Measurements from ENCODE around the gene MRPS14. TPM values are rescaled to one million over a fixed set of nuclear protein-coding genes. Genes with fewer than 3 reads are reported as not detected.
A peak's percentile ranks its signal among the peaks of the same experiment; 100 is the strongest.

MRPS14 gene
- total and polyA plus RNA-seq, 9 of the 15 experiments (the other 6 are each of a cell fraction or from before 2014, with no cell fraction given), result 38.1 to 231 (median 54.9) TPM

DNA sequence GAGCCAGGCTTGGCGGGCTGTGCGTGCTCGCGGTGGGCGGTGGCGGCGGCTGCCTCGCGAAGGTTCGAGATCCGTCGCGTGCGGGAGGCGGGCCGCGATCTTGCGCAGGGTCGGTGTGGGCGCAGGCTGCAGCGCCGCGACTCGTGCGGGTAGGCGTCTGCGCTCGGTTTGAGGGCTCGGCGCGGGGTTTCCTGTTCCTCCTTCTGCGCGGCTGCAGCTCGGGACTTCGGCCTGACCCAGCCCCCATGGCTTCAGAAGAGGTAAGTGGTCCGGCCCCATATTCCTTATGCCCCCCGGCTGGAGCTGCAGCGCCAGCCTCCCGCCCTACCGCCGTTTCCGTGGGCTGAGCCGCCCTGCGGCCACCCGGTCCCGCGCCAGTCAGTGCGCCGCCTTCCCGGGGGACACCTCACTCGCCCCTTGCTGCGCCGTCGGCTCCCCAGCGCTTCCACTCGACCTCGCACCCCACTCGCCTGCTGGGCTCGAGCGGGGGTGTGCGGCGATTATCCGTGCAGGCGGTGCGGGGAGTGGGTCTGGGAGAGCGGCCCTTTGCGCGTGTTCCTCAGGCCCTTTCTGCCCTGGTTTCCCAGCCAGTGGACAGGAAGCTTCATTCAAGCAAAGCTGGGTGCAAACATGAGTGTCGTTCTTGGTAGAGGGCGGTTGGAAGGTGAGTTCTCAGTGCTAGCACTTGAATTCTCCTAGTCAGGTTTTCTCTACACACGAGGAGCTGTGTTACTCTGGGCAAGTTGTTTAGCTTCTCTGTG, 23.1 kb downstream of the MRPS14 start, which contains the start of gene CACYBP:
CACYBP (plus strand) TSS at position 12 of the 761 bp plus-strand sequence; CDS start at position 246, 234 bp downstream.
- Histone ChIP-seq H3K4me1 (replicated peaks in 1 of 2; ENCODE audit: control insufficient read depth in 2 of 2, insufficient read depth in 2 of 2, low read length in 2 of 2) (peaks cover 13 to 31% of the 10 kb centered on the region in 2 experiments; a peak in 4 of 5 replicates), H3K9ac (ENCODE audit: insufficient read depth in 1 of 2, low read depth in 2 of 2, low read length in 2 of 2) (peak within 1 kb of the TSS; percentile 98 to 99), H3K9me1 (ENCODE audit: control insufficient read depth, insufficient read depth, low read length) (no peaks in the 10 kb centered on the region), H3K27me3 (ENCODE audit: control insufficient read depth in 2 of 2, insufficient read depth in 2 of 2, low read length in 2 of 2) (no peaks in the 10 kb centered on the region), H4K20me1 (replicated peaks; ENCODE audit: control insufficient read depth, insufficient read depth, low read length) (no peaks in the 10 kb centered on the region; the same call in none of the 2 replicates), H2AFZ (ENCODE audit: low read depth, low read length) (peak within 1 kb of the TSS; percentile 99), H3K36me3 (ENCODE audit: control insufficient read depth, insufficient read depth, low read length) (peaks cover 33% of the 10 kb centered on the region), H3K4me3 (peak within 1 kb of the TSS; percentile 90), H3K27ac (ENCODE audit: extremely low read depth, low read depth, low read length) (peak within 1 kb of the TSS; percentile 99), H3K79me2 (ENCODE audit: control insufficient read depth, insufficient read depth, low read length) (peaks cover 77% of the 10 kb centered on the region), H3K9me3 (replicated peaks; ENCODE audit: control insufficient read depth, insufficient read depth, low read depth, low read length) (no peaks in the 10 kb centered on the region), H3K4me2 (ENCODE audit: insufficient read depth, low read length) (peak within 1 kb of the TSS; percentile 97)
- ATAC-seq (peak; percentile 85), DNase-seq (ENCODE audit: extremely low read depth in 1 of 4, low spot score in 3 of 4) (peak in 1 of 4 experiments; percentile 51), FAIRE-seq (no peak)
- ChIA-PET CTCF (ENCODE audit: low intra/inter-chr PET ratio) (interaction anchor here (3.5 kb wide), 1 partner anchor 230 kb away, joined by 38 read pairs; no protein-coding TSS in a partner anchor), POLR2A (interaction anchor here (0.6 to 4.1 kb wide), 28 partner anchors 9 to 1026 kb away, joined by 3 to 65 read pairs (median 4); partner anchors contain the start of gene MRPS14)
- under 1% methylated on average over 40 of the region's 71 CpGs for WGBS (ENCODE audit: insufficient coverage, low coverage, missing lambda C conversion rate)
- intact Hi-C loops (cut with micrococcal nuclease) (loop anchor here (2.0 to 5.0 kb wide), 3 partner anchors 23 to 738 kb away; partner anchors contain the start of gene MRPS14), in situ Hi-C loops (cut with MboI) (loop anchor here (5.0 to 25.0 kb wide), 2 partner anchors 233 to 738 kb away; no protein-coding TSS in a partner anchor)
- no TSS peak for BruUV-seq (replicated peaks)
- no peak for TF ChIP-seq HDAC8 (tag; IDR thresholded peaks at IDR 0.05)
- peak; percentile 63 for TF ChIP-seq SAFB (IDR thresholded peaks at IDR 0.05; ENCODE audit: borderline replicate concordance, low read depth, low read length)
- no peak for TF ChIP-seq BCL6 (CRISPR knock-in tag; IDR thresholded peaks at IDR 0.05)
- no peak; the same call in 1 of the 2 replicates for TF ChIP-seq ETV1 (tag; conservative IDR thresholded peaks at IDR 0.05; ENCODE audit: low read depth)
- TF ChIP-seq, protein P1, sequence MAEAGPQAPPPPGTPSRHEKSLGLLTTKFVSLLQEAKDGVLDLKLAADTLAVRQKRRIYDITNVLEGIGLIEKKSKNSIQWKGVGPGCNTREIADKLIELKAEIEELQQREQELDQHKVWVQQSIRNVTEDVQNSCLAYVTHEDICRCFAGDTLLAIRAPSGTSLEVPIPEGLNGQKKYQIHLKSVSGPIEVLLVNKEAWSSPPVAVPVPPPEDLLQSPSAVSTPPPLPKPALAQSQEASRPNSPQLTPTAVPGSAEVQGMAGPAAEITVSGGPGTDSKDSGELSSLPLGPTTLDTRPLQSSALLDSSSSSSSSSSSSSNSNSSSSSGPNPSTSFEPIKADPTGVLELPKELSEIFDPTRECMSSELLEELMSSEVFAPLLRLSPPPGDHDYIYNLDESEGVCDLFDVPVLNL (CRISPR knock-in tag; IDR thresholded peaks at IDR 0.05; ENCODE audit: low read depth), result 0 out of 2 replicates have a peak, but pooled peaks have one; percentile 10
- TF ChIP-seq POLR2AphosphoS5 (IDR thresholded peaks at IDR 0.05; ENCODE audit: control insufficient read depth, insufficient read depth, low read depth, low read length), result peak; percentile 25; the same call in 1 of the 2 replicates
- TF ChIP-seq ZNF584 (CRISPR knock-in tag; IDR thresholded peaks at IDR 0.05; ENCODE audit: low read depth), result no peak
- 0 out of 2 replicates have a peak, but pooled peaks have one; percentile 16 for TF ChIP-seq SMARCE1 (IDR thresholded peaks at IDR 0.05)
- TF ChIP-seq POLR2B (IDR thresholded peaks at IDR 0.05; ENCODE audit: low read depth, partially characterized antibody), result peak; percentile 15
- peak; percentile 99 for TF ChIP-seq BHLHE40 (IDR thresholded peaks at IDR 0.05; ENCODE audit: low read length)
- TF ChIP-seq CAMTA2 (CRISPR knock-in tag; conservative IDR thresholded peaks at IDR 0.05), result no peak
- TF ChIP-seq HMGN3 (IDR thresholded peaks at IDR 0.05; ENCODE audit: borderline replicate concordance, extremely low read depth, insufficient read length, low read depth, low read length), result peak; percentile 92
- peak; percentile 72 for TF ChIP-seq ZNF830 (CRISPR knock-in tag; IDR thresholded peaks at IDR 0.05)
- no peak for TF ChIP-seq ZNF766 (CRISPR knock-in tag; conservative IDR thresholded peaks at IDR 0.05)
- TF ChIP-seq CREB1 (IDR thresholded peaks at IDR 0.05), result no peak
- no peak for TF ChIP-seq CREB1 (CRISPR knock-in tag; IDR thresholded peaks at IDR 0.05)
- TF ChIP-seq, protein P2, sequence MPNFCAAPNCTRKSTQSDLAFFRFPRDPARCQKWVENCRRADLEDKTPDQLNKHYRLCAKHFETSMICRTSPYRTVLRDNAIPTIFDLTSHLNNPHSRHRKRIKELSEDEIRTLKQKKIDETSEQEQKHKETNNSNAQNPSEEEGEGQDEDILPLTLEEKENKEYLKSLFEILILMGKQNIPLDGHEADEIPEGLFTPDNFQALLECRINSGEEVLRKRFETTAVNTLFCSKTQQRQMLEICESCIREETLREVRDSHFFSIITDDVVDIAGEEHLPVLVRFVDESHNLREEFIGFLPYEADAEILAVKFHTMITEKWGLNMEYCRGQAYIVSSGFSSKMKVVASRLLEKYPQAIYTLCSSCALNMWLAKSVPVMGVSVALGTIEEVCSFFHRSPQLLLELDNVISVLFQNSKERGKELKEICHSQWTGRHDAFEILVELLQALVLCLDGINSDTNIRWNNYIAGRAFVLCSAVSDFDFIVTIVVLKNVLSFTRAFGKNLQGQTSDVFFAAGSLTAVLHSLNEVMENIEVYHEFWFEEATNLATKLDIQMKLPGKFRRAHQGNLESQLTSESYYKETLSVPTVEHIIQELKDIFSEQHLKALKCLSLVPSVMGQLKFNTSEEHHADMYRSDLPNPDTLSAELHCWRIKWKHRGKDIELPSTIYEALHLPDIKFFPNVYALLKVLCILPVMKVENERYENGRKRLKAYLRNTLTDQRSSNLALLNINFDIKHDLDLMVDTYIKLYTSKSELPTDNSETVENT (CRISPR knock-in tag; IDR thresholded peaks at IDR 0.05), result peak; percentile 89
- peak; percentile 77; the same call in 1 of the 2 replicates for TF ChIP-seq MTA3 (IDR thresholded peaks at IDR 0.05; ENCODE audit: borderline replicate concordance)

Measured in K562 (cell line).